Measurements from ENCODE around the gene SUPT5H. TPM values are rescaled to one million over a fixed set of nuclear protein-coding genes. Genes with fewer than 3 reads are reported as not detected.
A peak's percentile ranks its signal among the peaks of the same experiment; 100 is the strongest.

SUPT5H gene
- total and polyA plus RNA-seq, 2 of the 13 experiments (the other 11 are each of a cell fraction or from before 2014, with no cell fraction given) = 48.2 to 51.7 TPM

DNA sequence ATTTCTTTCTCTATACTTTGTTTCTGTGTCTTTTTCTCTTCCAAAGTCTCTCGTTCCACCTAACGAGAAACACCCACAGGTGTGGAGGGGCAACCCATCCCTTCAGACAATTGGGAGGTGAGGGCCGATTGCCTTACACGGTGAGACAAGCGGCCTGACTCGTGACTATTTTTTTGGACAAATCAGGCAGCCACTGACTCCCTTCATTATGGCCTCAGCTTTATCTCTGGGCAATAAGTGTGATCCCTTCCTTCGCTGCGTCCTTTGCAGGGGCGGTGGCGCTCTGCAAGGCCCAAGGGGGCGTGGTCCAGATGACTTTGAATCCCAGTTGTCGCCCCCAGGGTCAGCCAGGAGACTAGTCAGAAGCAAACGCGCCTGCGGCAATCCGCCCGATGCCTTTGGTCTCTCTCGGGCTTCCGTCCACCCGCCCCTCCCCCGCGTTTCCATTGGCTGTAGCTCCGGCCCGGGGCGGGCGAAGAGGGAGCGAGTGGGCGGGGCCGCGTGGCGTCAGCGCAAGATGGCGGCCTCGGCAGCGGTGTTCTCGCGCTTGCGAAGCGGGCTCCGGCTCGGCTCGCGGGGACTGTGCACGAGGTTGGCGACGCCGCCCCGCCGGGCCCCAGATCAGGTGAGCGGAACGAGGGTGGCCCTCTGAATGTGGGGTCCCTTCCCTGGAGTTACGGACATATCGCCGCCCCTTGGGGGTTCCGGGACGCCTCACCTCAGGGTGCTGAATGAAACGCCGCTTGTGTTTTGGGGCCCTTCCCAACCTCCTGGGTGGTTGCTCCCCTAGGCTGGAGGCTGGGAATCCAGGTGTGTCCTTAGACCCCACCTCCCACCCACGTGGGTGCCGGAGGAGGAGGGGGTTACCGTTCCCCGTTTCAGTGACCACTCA is 35.2 kb downstream of the SUPT5H start, which contains the start of gene TIMM50 (continued):
- TF ChIP-seq, protein P1, sequence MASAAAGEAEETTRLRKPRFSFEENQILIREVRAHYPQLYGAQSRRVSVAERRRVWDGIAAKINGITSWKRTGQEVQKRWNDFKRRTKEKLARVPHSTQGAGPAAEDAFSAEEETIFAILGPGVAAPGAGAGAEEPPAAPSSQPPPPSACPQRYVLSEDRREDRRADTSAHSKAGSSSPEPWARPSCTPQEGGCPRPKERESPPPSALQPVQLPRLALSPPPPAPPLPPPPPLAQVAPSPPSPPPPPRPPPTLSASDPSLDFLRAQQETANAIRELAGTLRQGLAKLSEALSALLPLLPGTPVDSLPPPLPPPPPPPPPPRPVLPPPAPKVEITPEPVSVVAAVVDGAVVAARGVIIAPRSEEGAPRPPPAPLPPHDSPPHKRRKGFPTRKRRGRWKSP (CRISPR knock-in tag; IDR thresholded peaks at IDR 0.05) = peak; percentile 92
- TF ChIP-seq, protein P2, sequence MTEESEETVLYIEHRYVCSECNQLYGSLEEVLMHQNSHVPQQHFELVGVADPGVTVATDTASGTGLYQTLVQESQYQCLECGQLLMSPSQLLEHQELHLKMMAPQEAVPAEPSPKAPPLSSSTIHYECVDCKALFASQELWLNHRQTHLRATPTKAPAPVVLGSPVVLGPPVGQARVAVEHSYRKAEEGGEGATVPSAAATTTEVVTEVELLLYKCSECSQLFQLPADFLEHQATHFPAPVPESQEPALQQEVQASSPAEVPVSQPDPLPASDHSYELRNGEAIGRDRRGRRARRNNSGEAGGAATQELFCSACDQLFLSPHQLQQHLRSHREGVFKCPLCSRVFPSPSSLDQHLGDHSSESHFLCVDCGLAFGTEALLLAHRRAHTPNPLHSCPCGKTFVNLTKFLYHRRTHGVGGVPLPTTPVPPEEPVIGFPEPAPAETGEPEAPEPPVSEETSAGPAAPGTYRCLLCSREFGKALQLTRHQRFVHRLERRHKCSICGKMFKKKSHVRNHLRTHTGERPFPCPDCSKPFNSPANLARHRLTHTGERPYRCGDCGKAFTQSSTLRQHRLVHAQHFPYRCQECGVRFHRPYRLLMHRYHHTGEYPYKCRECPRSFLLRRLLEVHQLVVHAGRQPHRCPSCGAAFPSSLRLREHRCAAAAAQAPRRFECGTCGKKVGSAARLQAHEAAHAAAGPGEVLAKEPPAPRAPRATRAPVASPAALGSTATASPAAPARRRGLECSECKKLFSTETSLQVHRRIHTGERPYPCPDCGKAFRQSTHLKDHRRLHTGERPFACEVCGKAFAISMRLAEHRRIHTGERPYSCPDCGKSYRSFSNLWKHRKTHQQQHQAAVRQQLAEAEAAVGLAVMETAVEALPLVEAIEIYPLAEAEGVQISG (CRISPR knock-in tag; IDR thresholded peaks at IDR 0.05) = peak; percentile 85
- TF ChIP-seq SP5 (CRISPR knock-in tag; IDR thresholded peaks at IDR 0.05; ENCODE audit: borderline replicate concordance, low read depth) (peak; percentile 91; the same call in 1 of the 2 replicates), ZNF430 (CRISPR knock-in tag; IDR thresholded peaks at IDR 0.05) (peak; percentile 78), NFIC (IDR thresholded peaks at IDR 0.05; ENCODE audit: low read length) (no peak), U2AF2 (IDR thresholded peaks at IDR 0.05; ENCODE audit: low read depth, low read length) (no peak)
- TF ChIP-seq, protein P3, sequence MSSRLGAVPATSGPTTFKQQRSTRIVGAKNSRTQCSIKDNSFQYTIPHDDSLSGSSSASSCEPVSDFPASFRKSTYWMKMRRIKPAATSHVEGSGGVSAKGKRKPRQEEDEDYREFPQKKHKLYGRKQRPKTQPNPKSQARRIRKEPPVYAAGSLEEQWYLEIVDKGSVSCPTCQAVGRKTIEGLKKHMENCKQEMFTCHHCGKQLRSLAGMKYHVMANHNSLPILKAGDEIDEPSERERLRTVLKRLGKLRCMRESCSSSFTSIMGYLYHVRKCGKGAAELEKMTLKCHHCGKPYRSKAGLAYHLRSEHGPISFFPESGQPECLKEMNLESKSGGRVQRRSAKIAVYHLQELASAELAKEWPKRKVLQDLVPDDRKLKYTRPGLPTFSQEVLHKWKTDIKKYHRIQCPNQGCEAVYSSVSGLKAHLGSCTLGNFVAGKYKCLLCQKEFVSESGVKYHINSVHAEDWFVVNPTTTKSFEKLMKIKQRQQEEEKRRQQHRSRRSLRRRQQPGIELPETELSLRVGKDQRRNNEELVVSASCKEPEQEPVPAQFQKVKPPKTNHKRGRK (CRISPR knock-in tag; IDR thresholded peaks at IDR 0.05) = no peak
- TF ChIP-seq, protein P4, sequence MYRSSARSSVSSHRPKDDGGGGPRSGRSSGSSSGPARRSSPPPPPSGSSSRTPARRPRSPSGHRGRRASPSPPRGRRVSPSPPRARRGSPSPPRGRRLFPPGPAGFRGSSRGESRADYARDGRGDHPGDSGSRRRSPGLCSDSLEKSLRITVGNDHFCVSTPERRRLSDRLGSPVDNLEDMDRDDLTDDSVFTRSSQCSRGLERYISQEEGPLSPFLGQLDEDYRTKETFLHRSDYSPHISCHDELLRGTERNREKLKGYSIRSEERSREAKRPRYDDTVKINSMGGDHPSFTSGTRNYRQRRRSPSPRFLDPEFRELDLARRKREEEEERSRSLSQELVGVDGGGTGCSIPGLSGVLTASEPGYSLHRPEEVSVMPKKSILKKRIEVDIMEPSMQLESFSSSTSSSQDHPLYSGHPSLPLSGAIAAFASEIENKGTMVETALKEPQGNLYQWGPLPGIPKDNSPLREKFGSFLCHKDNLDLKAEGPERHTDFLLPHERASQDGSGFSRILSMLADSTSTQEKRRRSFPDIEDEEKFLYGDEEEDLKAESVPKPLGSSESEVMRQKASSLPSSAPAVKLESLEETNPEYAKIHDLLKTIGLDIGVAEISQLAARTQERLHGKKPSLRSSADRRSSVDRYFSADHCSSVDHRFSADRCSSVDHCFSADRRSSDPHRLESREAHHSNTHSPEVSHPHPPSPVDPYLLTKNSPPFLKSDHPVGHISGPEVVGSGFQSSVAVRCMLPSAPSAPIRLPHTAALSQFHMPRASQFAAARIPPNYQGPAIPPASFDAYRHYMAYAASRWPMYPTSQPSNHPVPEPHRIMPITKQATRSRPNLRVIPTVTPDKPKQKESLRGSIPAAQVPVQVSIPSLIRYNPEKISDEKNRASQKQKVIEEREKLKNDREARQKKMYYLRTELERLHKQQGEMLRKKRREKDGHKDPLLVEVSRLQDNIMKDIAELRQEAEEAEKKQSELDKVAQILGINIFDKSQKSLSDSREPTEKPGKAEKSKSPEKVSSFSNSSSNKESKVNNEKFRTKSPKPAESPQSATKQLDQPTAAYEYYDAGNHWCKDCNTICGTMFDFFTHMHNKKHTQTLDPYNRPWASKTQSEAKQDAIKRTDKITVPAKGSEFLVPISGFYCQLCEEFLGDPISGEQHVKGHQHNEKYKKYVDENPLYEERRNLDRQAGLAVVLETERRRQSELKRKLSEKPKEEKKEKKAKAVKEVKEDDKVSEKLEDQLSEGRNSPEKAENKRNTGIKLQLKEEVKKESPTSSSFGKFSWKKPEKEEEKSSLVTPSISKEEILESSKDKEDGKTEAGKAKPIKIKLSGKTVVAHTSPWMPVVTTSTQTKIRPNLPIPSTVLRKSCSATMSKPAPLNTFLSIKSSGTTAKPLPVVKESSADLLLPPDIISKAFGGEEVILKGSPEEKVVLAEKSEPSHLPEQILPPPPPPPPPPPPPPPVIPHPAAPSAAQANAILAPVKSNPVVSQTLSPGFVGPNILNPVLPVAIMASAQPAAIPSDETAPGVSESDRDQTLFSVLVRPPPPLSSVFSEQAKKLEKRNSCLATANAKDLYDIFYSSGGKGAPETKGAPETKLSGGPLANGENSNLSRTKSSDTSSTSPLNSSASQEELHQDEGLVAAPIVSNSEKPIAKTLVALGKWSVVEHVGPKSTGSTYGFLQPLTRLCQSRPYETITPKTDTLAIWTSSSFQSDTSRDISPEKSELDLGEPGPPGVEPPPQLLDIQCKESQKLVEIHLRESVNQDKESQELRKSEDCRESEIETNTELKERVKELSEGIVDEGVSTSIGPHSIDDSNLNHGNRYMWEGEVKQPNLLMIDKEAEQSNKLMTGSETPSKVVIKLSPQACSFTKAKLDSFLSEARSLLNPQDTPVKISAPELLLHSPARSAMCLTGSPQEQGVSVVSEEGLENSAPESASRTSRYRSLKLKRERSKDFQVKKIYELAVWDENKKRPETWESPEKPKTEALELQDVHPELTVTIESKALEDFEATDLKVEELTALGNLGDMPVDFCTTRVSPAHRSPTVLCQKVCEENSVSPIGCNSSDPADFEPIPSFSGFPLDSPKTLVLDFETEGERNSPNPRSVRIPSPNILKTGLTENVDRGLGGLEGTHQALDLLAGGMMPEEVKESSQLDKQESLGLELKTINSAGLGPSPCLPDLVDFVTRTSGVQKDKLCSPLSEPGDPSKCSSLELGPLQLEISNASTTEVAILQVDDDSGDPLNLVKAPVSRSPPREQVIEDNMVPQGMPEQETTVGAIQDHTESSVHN (CRISPR knock-in tag; IDR thresholded peaks at IDR 0.05) = no peak
- TF ChIP-seq, protein P5, sequence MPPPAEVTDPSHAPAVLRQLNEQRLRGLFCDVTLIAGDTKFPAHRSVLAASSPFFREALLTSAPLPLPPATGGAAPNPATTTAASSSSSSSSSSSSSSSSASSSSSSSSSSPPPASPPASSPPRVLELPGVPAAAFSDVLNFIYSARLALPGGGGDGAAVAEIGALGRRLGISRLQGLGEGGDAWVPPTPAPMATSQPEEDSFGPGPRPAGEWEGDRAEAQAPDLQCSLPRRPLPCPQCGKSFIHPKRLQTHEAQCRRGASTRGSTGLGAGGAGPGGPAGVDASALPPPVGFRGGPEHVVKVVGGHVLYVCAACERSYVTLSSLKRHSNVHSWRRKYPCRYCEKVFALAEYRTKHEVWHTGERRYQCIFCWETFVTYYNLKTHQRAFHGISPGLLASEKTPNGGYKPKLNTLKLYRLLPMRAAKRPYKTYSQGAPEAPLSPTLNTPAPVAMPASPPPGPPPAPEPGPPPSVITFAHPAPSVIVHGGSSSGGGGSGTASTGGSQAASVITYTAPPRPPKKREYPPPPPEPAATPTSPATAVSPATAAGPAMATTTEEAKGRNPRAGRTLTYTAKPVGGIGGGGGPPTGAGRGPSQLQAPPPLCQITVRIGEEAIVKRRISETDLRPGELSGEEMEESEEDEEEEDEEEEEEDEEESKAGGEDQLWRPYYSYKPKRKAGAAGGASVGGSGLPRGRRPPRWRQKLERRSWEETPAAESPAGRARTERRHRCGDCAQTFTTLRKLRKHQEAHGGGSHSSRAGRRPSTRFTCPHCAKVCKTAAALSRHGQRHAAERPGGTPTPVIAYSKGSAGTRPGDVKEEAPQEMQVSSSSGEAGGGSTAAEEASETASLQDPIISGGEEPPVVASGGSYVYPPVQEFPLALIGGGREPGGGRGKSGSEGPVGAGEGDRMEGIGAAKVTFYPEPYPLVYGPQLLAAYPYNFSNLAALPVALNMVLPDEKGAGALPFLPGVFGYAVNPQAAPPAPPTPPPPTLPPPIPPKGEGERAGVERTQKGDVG (CRISPR knock-in tag; IDR thresholded peaks at IDR 0.05; ENCODE audit: borderline replicate concordance) = peak; percentile 35; the same call in 1 of the 2 replicates
